Body of pancreas (tissue), 4 donors: ENCODE data around the gene LRFN2.

Experiments
- POLR2A ChIP-seq, 3 donors: fragments of 450-650 bp; IDR thresholded peaks; one replicate each; pipeline ENCODE4 v1.6.1; 2016; ENCODE audit warnings: antibody characterized with exemption in 3 of 3, mild to moderate bottlenecking in 2 of 3
- TF ChIP-seq, protein P1 (sequence below), 7 experiments: fragments of 450-650 bp in 4 of 7; fragments of 200-600 bp in 3 of 7; sonication (generic) in 3 of 7; IDR thresholded peaks; one replicate each; pipeline ENCODE4 v1.5.1; 2016 to 2019; ENCODE audit warnings: antibody characterized with exemption in 7 of 7

GRCh38 chr6:40582892-40583291 is 4.3 kb downstream of the LRFN2 start:
- TF ChIP-seq, protein P1, sequence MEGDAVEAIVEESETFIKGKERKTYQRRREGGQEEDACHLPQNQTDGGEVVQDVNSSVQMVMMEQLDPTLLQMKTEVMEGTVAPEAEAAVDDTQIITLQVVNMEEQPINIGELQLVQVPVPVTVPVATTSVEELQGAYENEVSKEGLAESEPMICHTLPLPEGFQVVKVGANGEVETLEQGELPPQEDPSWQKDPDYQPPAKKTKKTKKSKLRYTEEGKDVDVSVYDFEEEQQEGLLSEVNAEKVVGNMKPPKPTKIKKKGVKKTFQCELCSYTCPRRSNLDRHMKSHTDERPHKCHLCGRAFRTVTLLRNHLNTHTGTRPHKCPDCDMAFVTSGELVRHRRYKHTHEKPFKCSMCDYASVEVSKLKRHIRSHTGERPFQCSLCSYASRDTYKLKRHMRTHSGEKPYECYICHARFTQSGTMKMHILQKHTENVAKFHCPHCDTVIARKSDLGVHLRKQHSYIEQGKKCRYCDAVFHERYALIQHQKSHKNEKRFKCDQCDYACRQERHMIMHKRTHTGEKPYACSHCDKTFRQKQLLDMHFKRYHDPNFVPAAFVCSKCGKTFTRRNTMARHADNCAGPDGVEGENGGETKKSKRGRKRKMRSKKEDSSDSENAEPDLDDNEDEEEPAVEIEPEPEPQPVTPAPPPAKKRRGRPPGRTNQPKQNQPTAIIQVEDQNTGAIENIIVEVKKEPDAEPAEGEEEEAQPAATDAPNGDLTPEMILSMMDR (IDR thresholded peaks at IDR 0.05), result peak in 1 of 7 experiments; percentile 5
- no peak for TF ChIP-seq POLR2A (IDR thresholded peaks at IDR 0.05)
